Neural cell (in vitro differentiated cells): ENCODE results near the gene FGF10. TPM values are rescaled to one million over a fixed set of nuclear protein-coding genes. Genes with fewer than 3 reads are reported as not detected.

Source experiments
- H2AFZ ChIP-seq: fragments of 200-600, 300-800 bp; sonication (generic), shearing (Covaris generic); 2 replicates; pipeline ENCODE4 v1.6.0; 2014; ENCODE audit warnings: low read depth, mild to moderate bottlenecking, antibody characterized with exemption, low read length, moderate library complexity
- H3F3A ChIP-seq: fragments of 200-600 bp; shearing (Covaris generic); 2 replicates; pipeline ENCODE4 v1.6.1; 2016; ENCODE audit warnings: mild to moderate bottlenecking, moderate library complexity, mixed read lengths, antibody characterized with exemption, low read length; ENCODE audit not compliant: insufficient read depth, poor library complexity, severe bottlenecking
- H3K27ac ChIP-seq: fragments of 200-600, 300-800 bp; sonication (generic), shearing (Covaris generic); 2 replicates; pipeline ENCODE4 v1.5.1; 2014; ENCODE audit warnings: mild to moderate bottlenecking, low read length, moderate library complexity
- H3K27me3 ChIP-seq: fragments of 300-800, 200-600 bp; sonication (generic), shearing (Covaris generic); 2 replicates; pipeline ENCODE4 v1.6.0; 2014; ENCODE audit warnings: mild to moderate bottlenecking, low read depth, low read length, moderate library complexity; ENCODE audit not compliant: insufficient read depth
- H3K36me3 ChIP-seq: fragments of 300-800, 200-600 bp; sonication (generic), shearing (Covaris generic); 2 replicates; pipeline ENCODE4 v1.5.1; 2014; ENCODE audit warnings: mild to moderate bottlenecking, antibody characterized with exemption, low read length, moderate library complexity; ENCODE audit not compliant: insufficient read depth
- H3K4me2 ChIP-seq: fragments of 300-800, 200-600 bp; sonication (generic), shearing (Covaris generic); 2 replicates; pipeline ENCODE4 v1.6.0; 2014; ENCODE audit warnings: mild to moderate bottlenecking, low read length
- H3K4me3 ChIP-seq: fragments of 300-800, 200-600 bp; sonication (generic), shearing (Covaris generic); 2 replicates; pipeline ENCODE4 v1.5.1; 2014; ENCODE audit warnings: mild to moderate bottlenecking, low read length, moderate library complexity
- H3K79me2 ChIP-seq: fragments of 200-600 bp; shearing (Covaris generic); replicated peaks from 2 replicates; pipeline ENCODE4 v1.6.0; 2014; ENCODE audit warnings: mild to moderate bottlenecking, low read length, moderate library complexity; ENCODE audit not compliant: insufficient read depth
- H3K9ac ChIP-seq: fragments of 300-800, 200-600 bp; sonication (generic), shearing (Covaris generic); 2 replicates; pipeline ENCODE4 v1.6.1; 2016; ENCODE audit warnings: mild to moderate bottlenecking, low read length, mixed read lengths
- H3K9me2 ChIP-seq: fragments of 200-600 bp; shearing (Covaris generic); 2 replicates; pipeline ENCODE4 v1.6.1; 2016; ENCODE audit warnings: mild to moderate bottlenecking, low read length, mixed read lengths; ENCODE audit not compliant: insufficient read depth
- H3K9me3 ChIP-seq: fragments of 200-600, 300-800 bp; sonication (generic), shearing (Covaris generic); 2 replicates; pipeline ENCODE4 v1.6.1; 2016; ENCODE audit warnings: mild to moderate bottlenecking, mixed run types, low read length, moderate library complexity, mixed read lengths
- H4K20me1 ChIP-seq: fragments of 200-600 bp; shearing (Covaris generic); 2 replicates; pipeline ENCODE4 v1.6.1; 2016; ENCODE audit warnings: mild to moderate bottlenecking, mixed run types; ENCODE audit not compliant: insufficient read depth
- EP300 ChIP-seq: fragments of 450-650 bp; conservative IDR thresholded peaks from 2 replicates; pipeline ENCODE4 v1.6.1; 2014; ENCODE audit warnings: antibody characterized with exemption, mild to moderate bottlenecking, moderate library complexity; ENCODE audit not compliant: poor library complexity, severe bottlenecking
- EZH2 ChIP-seq: fragments of 200-600, 300-800 bp; shearing (Covaris generic), sonication (generic); IDR thresholded peaks from 2 replicates; pipeline ENCODE4 v1.6.1; 2014; ENCODE audit warnings: antibody characterized with exemption, low read length, borderline replicate concordance, mild to moderate bottlenecking; ENCODE audit not compliant: insufficient read depth, poor library complexity, severe bottlenecking
- MXI1 ChIP-seq: fragments of 450-650 bp; conservative IDR thresholded peaks from 2 replicates; pipeline ENCODE4 v1.6.1; 2014; ENCODE audit warnings: antibody characterized with exemption, mild to moderate bottlenecking; ENCODE audit not compliant: poor library complexity, severe bottlenecking
- POLR2AphosphoS5 ChIP-seq: IDR thresholded peaks from 2 replicates; pipeline ENCODE4 v1.6.1; 2012
- RAD21 ChIP-seq: fragments of 450-650 bp; conservative IDR thresholded peaks from 2 replicates; pipeline ENCODE4 v1.6.1; 2014; ENCODE audit warnings: antibody characterized with exemption, mild to moderate bottlenecking, moderate library complexity
- SMC3 ChIP-seq: fragments of 450-650 bp; conservative IDR thresholded peaks from 2 replicates; pipeline ENCODE4 v1.6.1; 2014; ENCODE audit warnings: antibody characterized with exemption, mild to moderate bottlenecking, moderate library complexity; ENCODE audit not compliant: poor library complexity
- TAF1 ChIP-seq: IDR thresholded peaks from 2 replicates; pipeline ENCODE4 v1.6.1; 2012; ENCODE audit warnings: low read depth
- polyA plus RNA-seq: library from polyadenylated mRNA; depleted of rRNA; stranded (reverse); fragments of >200 nt; gene quantifications from 2 replicates; pipeline ENCODE4 v1.2.3, GENCODE V29; 2014
- TF ChIP-seq, protein P1 (sequence below): fragments of 450-650 bp; IDR thresholded peaks from 2 replicates; pipeline ENCODE4 v1.5.1; 2014; ENCODE audit warnings: antibody characterized with exemption, mild to moderate bottlenecking, moderate library complexity; ENCODE audit not compliant: poor library complexity, severe bottlenecking
- TF ChIP-seq, protein P2 (sequence below): IDR thresholded peaks from 2 replicates; pipeline ENCODE4 v1.6.1; 2012; ENCODE audit warnings: borderline replicate concordance

FGF10 gene
- polyA plus RNA-seq, 1 donor from 2014 or later = not detected

DNA sequence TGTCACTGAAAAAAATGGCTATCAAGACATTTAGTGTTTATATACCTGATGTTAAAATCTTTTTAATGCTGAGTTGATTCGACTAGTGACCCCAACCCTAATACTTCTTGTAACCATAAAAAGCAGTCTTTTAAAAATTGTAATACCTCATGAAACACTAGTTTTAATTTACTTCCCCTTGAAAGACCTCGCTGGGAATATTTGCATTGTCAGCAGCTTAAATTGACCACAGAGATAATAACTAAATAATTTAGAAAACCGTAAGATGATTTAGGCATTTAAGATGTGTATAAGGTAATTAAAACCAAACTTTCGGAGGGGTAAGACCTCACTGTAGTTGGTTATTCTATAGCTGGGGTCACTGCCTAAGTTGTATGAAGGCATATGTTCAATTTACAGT, 89.8 kb downstream of the FGF10 start:
- H3K4me2 ChIP-seq = no peak overlapping the region
- H3K79me2 ChIP-seq = no peaks in the 10 kb centered on the region
- no peaks in the 10 kb centered on the region for H3F3A ChIP-seq
- TF ChIP-seq, protein P1, sequence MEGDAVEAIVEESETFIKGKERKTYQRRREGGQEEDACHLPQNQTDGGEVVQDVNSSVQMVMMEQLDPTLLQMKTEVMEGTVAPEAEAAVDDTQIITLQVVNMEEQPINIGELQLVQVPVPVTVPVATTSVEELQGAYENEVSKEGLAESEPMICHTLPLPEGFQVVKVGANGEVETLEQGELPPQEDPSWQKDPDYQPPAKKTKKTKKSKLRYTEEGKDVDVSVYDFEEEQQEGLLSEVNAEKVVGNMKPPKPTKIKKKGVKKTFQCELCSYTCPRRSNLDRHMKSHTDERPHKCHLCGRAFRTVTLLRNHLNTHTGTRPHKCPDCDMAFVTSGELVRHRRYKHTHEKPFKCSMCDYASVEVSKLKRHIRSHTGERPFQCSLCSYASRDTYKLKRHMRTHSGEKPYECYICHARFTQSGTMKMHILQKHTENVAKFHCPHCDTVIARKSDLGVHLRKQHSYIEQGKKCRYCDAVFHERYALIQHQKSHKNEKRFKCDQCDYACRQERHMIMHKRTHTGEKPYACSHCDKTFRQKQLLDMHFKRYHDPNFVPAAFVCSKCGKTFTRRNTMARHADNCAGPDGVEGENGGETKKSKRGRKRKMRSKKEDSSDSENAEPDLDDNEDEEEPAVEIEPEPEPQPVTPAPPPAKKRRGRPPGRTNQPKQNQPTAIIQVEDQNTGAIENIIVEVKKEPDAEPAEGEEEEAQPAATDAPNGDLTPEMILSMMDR = no peak
- TF ChIP-seq EZH2 = no peak
- TF ChIP-seq MXI1 = no peak
- TF ChIP-seq EP300 = no peak
- TF ChIP-seq, protein P2, sequence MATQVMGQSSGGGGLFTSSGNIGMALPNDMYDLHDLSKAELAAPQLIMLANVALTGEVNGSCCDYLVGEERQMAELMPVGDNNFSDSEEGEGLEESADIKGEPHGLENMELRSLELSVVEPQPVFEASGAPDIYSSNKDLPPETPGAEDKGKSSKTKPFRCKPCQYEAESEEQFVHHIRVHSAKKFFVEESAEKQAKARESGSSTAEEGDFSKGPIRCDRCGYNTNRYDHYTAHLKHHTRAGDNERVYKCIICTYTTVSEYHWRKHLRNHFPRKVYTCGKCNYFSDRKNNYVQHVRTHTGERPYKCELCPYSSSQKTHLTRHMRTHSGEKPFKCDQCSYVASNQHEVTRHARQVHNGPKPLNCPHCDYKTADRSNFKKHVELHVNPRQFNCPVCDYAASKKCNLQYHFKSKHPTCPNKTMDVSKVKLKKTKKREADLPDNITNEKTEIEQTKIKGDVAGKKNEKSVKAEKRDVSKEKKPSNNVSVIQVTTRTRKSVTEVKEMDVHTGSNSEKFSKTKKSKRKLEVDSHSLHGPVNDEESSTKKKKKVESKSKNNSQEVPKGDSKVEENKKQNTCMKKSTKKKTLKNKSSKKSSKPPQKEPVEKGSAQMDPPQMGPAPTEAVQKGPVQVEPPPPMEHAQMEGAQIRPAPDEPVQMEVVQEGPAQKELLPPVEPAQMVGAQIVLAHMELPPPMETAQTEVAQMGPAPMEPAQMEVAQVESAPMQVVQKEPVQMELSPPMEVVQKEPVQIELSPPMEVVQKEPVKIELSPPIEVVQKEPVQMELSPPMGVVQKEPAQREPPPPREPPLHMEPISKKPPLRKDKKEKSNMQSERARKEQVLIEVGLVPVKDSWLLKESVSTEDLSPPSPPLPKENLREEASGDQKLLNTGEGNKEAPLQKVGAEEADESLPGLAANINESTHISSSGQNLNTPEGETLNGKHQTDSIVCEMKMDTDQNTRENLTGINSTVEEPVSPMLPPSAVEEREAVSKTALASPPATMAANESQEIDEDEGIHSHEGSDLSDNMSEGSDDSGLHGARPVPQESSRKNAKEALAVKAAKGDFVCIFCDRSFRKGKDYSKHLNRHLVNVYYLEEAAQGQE = no peak
- no peak for TF ChIP-seq RAD21
- TF ChIP-seq SMC3 = no peak
- TF ChIP-seq TAF1 = no peak
- TF ChIP-seq POLR2AphosphoS5 = no peak
- H4K20me1 ChIP-seq = no peaks in the 10 kb centered on the region
- no peaks in the 10 kb centered on the region for H3K36me3 ChIP-seq
- no peak overlapping the region for H3K4me3 ChIP-seq
- H3K27me3 ChIP-seq = no peaks in the 10 kb centered on the region
- no peak overlapping the region for H3K9ac ChIP-seq
- H3K9me2 ChIP-seq = no peaks in the 10 kb centered on the region
- H2AFZ ChIP-seq = no peak overlapping the region
- no peak overlapping the region for H3K27ac ChIP-seq
- H3K9me3 ChIP-seq = no peaks in the 10 kb centered on the region

DNA sequence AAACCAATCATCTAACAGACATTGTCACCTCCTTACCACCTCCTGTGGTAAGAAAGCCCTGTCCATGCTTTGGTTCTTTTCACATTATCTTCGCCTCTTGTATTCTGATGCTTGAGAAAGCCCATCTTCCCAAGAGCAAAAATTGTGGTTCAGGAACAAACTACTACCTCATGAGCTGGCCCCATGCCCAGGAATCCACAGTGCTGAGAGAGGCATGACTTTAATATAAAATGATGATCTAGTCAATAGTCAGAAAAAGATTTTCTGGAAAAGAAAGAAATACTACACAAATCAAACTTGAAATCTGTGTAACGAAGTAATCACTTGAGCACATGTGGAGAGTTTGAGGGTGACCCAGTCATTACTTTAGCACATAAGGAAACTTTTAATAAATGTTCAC, 94.7 kb downstream of the FGF10 start:
- H3K9ac ChIP-seq = no peak overlapping the region
- H3K27ac ChIP-seq = no peak overlapping the region
- no peaks in the 10 kb centered on the region for H3K79me2 ChIP-seq
- TF ChIP-seq RAD21 (no peak), EZH2 (no peak), SMC3 (no peak), POLR2AphosphoS5 (no peak), TAF1 (no peak), MXI1 (no peak), EP300 (no peak)
- TF ChIP-seq, protein P1 = no peak
- TF ChIP-seq, protein P2 = no peak
- H3K4me2 ChIP-seq = no peak overlapping the region
- no peak overlapping the region for H3K4me3 ChIP-seq
- H2AFZ ChIP-seq = no peak overlapping the region
- H3K27me3 ChIP-seq = no peaks in the 10 kb centered on the region
- H4K20me1 ChIP-seq = no peaks in the 10 kb centered on the region
- H3K9me2 ChIP-seq = no peaks in the 10 kb centered on the region
- no peaks in the 10 kb centered on the region for H3K36me3 ChIP-seq
- H3K9me3 ChIP-seq = no peaks in the 10 kb centered on the region
- no peaks in the 10 kb centered on the region for H3F3A ChIP-seq
